ENCODE data around the gene SCGB1D4.

DNA sequence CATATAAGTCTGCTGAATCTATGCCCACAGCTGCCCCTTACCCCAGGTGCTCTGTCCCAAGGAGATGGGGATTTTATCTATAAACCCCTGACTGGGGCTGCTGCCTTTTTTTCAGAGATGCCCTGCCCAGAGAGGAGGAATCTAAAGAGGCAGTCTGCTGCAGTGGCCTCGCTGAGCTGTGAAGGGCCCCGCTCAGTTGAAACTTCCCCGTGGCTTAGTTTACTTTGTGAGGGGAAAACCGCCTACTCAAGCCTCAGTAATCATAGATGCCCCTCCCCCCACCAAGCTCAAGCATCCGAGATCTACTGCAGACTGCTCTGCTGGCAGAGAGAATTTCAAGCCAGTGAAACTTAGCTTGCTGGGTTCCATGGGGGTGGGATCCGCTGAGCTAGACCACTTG, 7.4 kb upstream of the SCGB1D4 start:
- TF ChIP-seq, protein P1, sequence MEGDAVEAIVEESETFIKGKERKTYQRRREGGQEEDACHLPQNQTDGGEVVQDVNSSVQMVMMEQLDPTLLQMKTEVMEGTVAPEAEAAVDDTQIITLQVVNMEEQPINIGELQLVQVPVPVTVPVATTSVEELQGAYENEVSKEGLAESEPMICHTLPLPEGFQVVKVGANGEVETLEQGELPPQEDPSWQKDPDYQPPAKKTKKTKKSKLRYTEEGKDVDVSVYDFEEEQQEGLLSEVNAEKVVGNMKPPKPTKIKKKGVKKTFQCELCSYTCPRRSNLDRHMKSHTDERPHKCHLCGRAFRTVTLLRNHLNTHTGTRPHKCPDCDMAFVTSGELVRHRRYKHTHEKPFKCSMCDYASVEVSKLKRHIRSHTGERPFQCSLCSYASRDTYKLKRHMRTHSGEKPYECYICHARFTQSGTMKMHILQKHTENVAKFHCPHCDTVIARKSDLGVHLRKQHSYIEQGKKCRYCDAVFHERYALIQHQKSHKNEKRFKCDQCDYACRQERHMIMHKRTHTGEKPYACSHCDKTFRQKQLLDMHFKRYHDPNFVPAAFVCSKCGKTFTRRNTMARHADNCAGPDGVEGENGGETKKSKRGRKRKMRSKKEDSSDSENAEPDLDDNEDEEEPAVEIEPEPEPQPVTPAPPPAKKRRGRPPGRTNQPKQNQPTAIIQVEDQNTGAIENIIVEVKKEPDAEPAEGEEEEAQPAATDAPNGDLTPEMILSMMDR (IDR thresholded peaks at IDR 0.05; ENCODE audit: poor library complexity, severe bottlenecking), result no peak
- no peak for TF ChIP-seq EZH2 (IDR thresholded peaks at IDR 0.05; ENCODE audit: borderline replicate concordance, insufficient read depth, low read length, poor library complexity, severe bottlenecking)
- no peak for TF ChIP-seq TAF1 (IDR thresholded peaks at IDR 0.05; ENCODE audit: low read depth)
- no peak for TF ChIP-seq EP300 (conservative IDR thresholded peaks at IDR 0.05; ENCODE audit: poor library complexity, severe bottlenecking)
- TF ChIP-seq POLR2AphosphoS5 (IDR thresholded peaks at IDR 0.05), result no peak
- TF ChIP-seq, protein P2, sequence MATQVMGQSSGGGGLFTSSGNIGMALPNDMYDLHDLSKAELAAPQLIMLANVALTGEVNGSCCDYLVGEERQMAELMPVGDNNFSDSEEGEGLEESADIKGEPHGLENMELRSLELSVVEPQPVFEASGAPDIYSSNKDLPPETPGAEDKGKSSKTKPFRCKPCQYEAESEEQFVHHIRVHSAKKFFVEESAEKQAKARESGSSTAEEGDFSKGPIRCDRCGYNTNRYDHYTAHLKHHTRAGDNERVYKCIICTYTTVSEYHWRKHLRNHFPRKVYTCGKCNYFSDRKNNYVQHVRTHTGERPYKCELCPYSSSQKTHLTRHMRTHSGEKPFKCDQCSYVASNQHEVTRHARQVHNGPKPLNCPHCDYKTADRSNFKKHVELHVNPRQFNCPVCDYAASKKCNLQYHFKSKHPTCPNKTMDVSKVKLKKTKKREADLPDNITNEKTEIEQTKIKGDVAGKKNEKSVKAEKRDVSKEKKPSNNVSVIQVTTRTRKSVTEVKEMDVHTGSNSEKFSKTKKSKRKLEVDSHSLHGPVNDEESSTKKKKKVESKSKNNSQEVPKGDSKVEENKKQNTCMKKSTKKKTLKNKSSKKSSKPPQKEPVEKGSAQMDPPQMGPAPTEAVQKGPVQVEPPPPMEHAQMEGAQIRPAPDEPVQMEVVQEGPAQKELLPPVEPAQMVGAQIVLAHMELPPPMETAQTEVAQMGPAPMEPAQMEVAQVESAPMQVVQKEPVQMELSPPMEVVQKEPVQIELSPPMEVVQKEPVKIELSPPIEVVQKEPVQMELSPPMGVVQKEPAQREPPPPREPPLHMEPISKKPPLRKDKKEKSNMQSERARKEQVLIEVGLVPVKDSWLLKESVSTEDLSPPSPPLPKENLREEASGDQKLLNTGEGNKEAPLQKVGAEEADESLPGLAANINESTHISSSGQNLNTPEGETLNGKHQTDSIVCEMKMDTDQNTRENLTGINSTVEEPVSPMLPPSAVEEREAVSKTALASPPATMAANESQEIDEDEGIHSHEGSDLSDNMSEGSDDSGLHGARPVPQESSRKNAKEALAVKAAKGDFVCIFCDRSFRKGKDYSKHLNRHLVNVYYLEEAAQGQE (IDR thresholded peaks at IDR 0.05; ENCODE audit: borderline replicate concordance), result no peak

Data from neural cell (in vitro differentiated cells).